RKO (cell line): ENCODE measurements around the gene NCOA1.

Experiments used
- DNase-seq: peaks from one replicate; pipeline ENCODE4 v3.0.0-alpha.2; 2016; ENCODE audit warnings: low spot score

The NCOA1 gene

DNA sequence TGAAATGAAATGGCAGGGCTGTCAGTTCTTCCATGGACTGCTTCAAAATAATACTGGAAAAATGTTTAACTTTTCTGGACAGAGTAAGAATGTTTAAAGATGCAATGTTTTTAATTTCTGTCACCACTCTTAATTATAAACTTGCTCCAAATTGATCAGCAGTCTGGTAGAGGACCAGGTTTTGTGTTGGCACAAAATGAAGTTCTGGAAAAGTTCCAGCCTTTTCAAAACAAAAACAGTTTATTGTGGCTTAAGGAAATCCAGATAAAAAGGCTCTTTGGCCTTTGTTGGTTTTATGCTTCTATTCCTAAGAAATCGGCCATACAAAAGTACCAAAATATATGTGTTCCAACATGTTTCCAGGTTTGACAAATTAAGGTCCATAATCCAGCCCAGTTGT is 253.3 kb downstream of the NCOA1 start:
- no peak for DNase-seq

DNA sequence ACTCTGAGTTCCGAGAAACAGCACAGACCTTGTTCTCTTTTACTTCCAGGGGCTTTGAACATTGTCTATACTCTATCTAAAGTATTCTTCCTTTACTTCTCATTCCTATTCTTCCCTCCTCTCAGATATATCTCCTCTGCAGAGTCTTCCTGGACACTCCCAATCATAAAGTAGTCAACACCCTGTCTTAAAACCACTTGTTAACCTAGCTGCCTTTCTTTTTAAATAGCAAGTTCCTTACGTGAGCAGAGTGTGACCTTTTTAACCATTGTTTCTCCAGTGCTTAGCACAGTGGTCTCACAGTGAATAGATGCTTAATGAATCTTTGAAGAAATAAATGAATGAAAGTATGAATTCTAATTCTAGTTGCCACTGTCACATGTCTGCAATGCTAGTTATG is 254.8 kb downstream of the NCOA1 start:
- no peak for DNase-seq

DNA sequence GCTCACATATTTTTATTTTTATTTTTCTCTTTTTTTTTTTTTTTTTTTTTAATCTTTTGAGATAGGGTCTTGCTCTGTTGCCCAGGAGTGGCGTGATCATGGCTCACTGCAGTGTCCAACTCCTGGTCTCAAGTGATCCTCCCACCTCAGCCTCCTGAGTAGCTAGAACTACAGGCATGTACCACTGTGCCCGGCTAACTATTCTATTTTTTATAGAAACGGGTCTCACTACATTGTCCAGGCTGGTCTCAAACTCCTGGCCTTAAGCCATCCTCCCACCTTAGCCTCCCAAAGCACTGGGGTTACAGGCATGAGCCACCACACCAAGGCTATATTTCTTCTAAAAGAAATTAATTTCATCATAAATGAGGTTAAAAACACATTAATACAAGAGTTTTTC is 256.2 kb downstream of the NCOA1 start:
- DNase-seq: no peak

DNA sequence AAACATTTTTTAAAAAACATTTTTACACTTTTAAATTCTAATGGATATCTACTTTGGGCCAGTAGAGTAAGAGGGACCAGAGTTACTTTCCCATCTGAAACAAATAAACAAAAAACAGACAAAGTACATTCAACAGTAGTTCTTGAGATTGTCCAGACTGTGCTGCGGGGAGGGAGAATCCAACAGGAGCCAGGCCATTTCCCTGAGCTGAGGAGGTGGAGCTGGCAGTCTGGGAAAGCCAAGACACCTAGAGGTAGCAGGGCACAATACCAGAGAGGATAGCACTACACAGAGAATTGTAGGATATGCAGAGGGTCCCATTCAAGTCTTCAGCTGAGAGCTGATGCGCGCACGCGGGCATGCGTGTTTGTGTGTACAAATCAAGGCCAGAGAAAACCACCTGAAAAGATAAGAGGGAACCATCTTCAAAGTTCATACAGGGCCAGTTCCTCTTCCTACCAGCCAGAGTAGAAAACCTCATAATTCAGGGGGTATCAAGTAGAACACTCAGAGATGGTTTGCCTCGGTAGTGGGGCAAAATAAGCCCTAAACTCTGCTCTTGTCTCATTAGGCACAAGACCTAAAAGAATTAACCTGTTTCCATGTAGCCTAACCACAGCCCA is 258.1 kb downstream of the NCOA1 start:
- no peak for DNase-seq

GRCh38 chr2:24754985-24755705 is 264.1 kb downstream of the NCOA1 start:
- DNase-seq: peak; percentile 46

DNA sequence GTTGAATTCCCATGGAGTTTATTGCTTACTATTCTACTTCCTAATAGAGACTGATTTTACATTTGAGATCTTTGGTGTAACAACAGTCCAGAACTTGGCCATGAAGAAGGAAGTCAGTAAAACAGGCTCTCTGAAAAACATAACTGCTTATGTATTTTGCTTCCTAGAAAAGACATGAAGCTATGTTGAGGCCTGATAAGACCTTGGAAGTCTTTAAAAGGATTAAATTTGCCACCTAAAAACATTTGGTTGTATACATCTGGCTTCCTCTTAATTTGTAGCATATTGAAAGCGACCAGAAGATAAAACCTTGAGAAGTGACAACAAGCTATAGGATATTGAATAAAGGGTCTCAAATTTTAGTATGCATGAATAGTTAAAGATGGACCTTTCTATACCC is 265.7 kb downstream of the NCOA1 start:
- DNase-seq: no peak

- DNase-seq: no peak
These were observed 270.8 kb downstream of the NCOA1 start for GRCh38 chr2:24761866-24762265.

- no peak for DNase-seq
These were observed 271.5 kb downstream of the NCOA1 start for GRCh38 chr2:24762518-24762917.

GRCh38 chr2:24763843-24764242 is 272.8 kb downstream of the NCOA1 start:
- DNase-seq: no peak

DNA sequence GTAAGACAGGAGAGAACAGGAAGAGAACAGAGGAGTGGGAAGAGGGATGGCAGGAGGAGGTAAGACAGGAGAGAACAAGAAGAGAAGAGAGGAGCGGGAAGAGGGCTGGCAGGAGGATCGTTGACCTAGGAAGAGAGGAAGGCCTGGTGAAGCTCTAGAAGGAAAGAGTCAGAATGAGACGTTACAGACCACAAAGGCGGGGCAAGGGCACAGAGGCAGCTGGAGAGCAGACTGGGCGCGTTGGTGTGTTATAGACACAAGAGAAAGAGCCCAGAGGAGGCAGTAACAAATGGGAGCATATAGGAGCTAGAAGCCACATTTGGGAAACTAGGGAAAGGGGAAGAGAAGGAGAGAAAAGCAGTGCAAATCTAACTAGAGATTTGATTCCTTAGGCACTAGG is 275.6 kb downstream of the NCOA1 start:
- no peak for DNase-seq

DNA sequence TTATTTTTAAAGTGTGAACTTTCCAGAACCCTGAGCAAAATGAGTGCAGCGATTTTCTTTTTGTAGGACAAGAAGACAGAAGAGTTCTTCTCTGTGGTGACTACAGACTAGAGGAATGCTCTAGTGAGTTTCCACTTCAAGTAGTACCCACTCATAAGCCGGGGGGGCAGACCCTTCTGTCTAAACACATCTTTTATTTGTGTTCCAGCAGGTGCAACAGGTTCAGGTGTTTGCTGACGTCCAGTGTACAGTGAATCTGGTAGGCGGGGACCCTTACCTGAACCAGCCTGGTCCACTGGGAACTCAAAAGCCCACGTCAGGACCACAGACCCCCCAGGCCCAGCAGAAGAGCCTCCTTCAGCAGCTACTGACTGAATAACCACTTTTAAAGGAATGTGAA is 277.0 kb downstream of the NCOA1 start:
- no peak for DNase-seq

GRCh38 chr2:24768601-24769000 is 277.5 kb downstream of the NCOA1 start:
- DNase-seq: no peak

- no peak for DNase-seq
These were observed 280.0 kb downstream of the NCOA1 start for GRCh38 chr2:24771061-24771460.

GRCh38 chr2:24771764-24772586 is 280.9 kb downstream of the NCOA1 start:
- no peak for DNase-seq

DNA sequence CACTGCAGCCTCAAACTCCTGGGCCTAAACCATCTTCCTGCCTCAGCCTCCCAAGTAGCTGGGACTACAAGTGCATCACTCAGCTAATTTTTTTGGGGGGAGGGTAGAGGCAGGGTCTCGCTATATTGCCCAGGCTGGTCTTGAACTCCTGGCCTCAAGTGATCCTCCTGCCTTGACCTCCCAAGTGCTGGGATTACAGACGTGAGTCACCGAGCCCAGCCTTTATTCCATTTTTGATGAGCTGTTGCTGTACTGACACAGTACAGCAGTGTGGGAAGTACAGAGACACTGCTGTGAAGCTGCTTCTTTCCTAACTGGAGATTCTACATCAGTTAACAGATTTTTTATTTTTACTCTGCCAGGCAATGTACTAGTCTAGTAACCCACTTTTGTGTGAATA is 283.3 kb downstream of the NCOA1 start:
- no peak for DNase-seq

- DNase-seq: no peak
These were observed 288.1 kb downstream of the NCOA1 start for GRCh38 chr2:24779116-24779515.

- DNase-seq: no peak
These were observed 292.6 kb downstream of the NCOA1 start for GRCh38 chr2:24783641-24784040.

DNA sequence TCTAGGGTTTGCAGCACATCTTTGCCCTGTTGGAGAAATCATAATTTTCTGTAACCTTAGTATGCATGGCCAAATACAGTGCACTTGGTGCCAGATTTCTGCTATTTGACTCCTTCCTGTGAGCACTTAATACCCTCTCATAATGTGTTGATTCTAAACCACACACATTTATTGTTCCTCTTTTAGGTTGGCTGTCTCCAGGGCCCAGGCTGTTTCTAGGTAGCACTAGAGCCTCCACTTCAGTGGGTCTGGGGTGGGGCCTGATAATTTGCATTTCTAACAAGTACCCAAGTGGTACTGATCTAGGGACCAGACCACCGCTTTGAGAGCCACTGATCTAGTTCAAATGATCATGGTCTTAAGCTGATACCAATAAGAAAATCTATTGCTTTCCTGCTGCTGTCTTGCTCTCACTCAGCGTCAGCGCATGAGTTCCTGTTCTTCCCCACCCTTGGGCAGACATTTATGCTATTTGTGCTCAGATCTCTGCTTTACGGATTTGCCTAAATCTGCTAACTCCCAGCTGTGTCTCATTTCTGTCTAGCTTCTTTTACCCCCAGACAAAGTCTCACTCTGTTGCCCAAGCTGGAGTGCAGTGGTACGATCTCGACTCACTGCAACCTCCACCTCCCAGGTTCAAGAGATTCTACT is 294.7 kb downstream of the NCOA1 start:
- no peak for DNase-seq

DNA sequence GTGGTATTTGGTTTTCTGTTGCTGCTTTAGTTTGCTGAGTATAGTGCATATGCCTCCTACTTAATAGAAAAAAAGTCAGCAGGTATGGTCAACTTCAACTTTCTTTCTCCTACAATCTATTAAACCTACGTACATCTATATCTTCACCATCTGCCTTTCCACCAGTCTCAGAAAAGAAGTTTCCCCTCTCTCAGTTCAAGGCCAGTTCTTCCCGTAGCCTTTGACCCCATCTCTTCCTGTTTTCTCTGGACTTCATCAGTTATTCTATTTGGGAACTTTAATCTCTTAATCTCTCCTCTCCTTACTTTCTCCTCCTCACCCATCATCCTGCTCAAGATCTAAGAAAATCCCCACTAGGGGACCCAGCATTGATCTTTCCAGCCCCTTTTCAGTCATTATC is 296.5 kb downstream of the NCOA1 start:
- no peak for DNase-seq

DNA sequence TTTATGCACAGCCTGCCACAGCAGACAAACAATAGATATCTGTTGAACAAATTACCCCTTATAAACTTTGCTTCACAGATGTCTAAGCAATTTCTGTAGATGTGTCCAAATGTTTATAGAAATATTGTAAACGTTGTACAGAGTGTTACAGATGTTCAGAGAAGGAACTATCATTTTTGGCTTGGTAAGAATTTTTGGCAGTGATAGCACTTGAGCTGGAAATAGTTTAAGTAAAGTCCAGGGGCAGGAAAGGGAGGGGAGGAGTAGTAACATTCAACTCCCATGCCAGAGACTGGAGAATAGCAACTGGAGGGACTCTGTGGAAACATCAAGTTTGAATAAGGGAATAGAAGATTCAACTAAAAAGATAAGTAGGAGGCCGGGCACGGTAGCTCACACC is 297.8 kb downstream of the NCOA1 start:
- DNase-seq: no peak

- DNase-seq: no peak
These were observed 300.4 kb downstream of the NCOA1 start for GRCh38 chr2:24791452-24791851.

GRCh38 chr2:24792542-24792873 is 301.5 kb downstream of the NCOA1 start:
- no peak for DNase-seq
